GM23248 (cell line): ENCODE data around the gene ZNF286A.

Source experiments
- EZH2 ChIP-seq: fragments of 200-600 bp; sonication (generic); IDR thresholded peaks from 2 replicates; pipeline ENCODE4 v1.6.1; 2018; ENCODE audit warnings: antibody characterized with exemption, mild to moderate bottlenecking; ENCODE audit not compliant: insufficient read depth, poor library complexity, severe bottlenecking
- EZH2phosphoT487 ChIP-seq: fragments of 200-600 bp; sonication (generic); IDR thresholded peaks from 2 replicates; pipeline ENCODE4 v1.6.1; 2018; ENCODE audit warnings: antibody characterized with exemption, moderate library complexity, mild to moderate bottlenecking, low read depth; ENCODE audit not compliant: insufficient read depth

DNA sequence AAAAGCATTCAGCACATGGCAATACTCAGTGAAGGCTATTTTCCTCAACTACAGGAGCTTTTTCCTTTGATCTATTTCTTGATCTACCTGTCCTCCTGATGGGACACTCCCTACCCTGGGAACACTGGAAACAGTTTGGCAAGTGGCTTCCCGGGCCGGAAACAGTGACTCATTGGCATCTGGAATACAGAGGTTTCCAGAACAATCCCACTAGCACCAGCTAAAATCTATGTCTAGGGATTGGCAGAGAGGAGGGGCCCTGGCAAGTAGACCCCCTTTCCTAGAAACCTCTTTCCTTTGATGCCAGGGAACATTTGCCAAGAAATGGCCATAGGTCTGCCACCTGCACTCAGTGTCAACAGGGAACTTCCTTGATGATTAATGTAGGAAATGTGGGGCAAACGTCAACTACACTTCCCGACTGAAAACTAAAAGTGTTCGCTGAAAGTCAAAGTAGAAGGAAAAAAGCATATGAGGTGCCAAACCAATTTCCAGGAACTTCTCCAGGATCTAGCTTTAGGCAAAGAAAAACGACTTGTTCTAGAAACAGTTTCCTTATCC, 49.6 kb upstream of the ZNF286A start:
- no peak for TF ChIP-seq EZH2
- no peak for TF ChIP-seq EZH2phosphoT487
